HepG2 (cell line): ENCODE results near the gene SHCBP1L. TPM values are rescaled to one million over a fixed set of nuclear protein-coding genes. Genes with fewer than 3 reads are reported as not detected.

Source experiments
- ATAC-seq: fragments of 200-7000 bp; cut with Tn5 transposase; 3 replicates; pipeline ENCODE4 v1.9.1; 2020; ENCODE audit warnings: mild to moderate bottlenecking, moderate library complexity
- BruUV-seq: library from RNA; stranded (reverse); fragments of 400-500 nt; replicated peaks from 2 replicates; lab custom pipeline; 2021; lab: Mats Ljungman, UMichigan
- CTCF ChIA-PET: fragments of 300-600 bp; formaldehyde crosslinking; extraction: SDS; loops from one replicate; lab custom pipeline; 2021; ENCODE audit warnings: low total read pairs, inconsistent platforms, low intra/inter-chr PET ratio; lab: Yijun Ruan, JAX
- POLR2A ChIA-PET: fragments of 350-600 bp; sonication (Branson Sonifier 250); formaldehyde crosslinking; loops from one replicate; lab custom pipeline; 2020; ENCODE audit warnings: antibody characterized with exemption, inconsistent platforms; lab: Yijun Ruan, JAX
- DNase-seq: peaks from one replicate; pipeline ENCODE4 v3.0.0-alpha.2; 2015; ENCODE audit warnings: low spot score
- FAIRE-seq: peaks from 3 replicates; lab custom pipeline; 2011; peaks lifted over from hg19 to GRCh38; lab: Jason Lieb, UNC
- H2AFZ ChIP-seq: one replicate; pipeline ENCODE4 v1.6.1; 2011; ENCODE audit warnings: low read length, inconsistent platforms
- H3K27ac ChIP-seq: fragments of 300-600 bp; 3 replicates; pipeline ENCODE4 v1.8.0; 2011; ENCODE audit warnings: mixed run types, mild to moderate bottlenecking, mixed read lengths, low read length, inconsistent platforms; ENCODE audit not compliant: insufficient read depth; ENCODE audit errors: extremely low read length
- H3K27me3 ChIP-seq, 2 experiments: fragments of 200-600 bp in 1 of 2; 2 replicates in 1 of 2; 3 replicates in 1 of 2; pipeline versions ENCODE4 v1.6.0 to v1.8.0; 2011; ENCODE audit warnings: low read length in 2 of 2, mild to moderate bottlenecking in 2 of 2, moderate library complexity in 2 of 2, inconsistent platforms in 1 of 2; ENCODE audit not compliant: insufficient read depth in 2 of 2, control insufficient read depth in 1 of 2
- H3K36me3 ChIP-seq, 2 experiments: fragments of 200-600 bp in 1 of 2; replicated peaks in 1 of 2; 2 replicates in 1 of 2; 3 replicates in 1 of 2; pipeline versions ENCODE4 v1.5.1 to v1.8.0; 2011; ENCODE audit warnings: low read length in 2 of 2, inconsistent platforms in 1 of 2; ENCODE audit not compliant: insufficient read depth in 2 of 2, control insufficient read depth in 1 of 2
- H3K4me1 ChIP-seq: 2 replicates; pipeline ENCODE4 v1.5.1; 2012; ENCODE audit warnings: low read length, inconsistent platforms; ENCODE audit not compliant: insufficient read depth
- H3K4me2 ChIP-seq: 2 replicates; pipeline ENCODE4 v1.6.0; 2011; ENCODE audit warnings: low read depth, low read length, inconsistent platforms
- H3K4me3 ChIP-seq, 3 experiments: fragments of 200-600 bp in 1 of 3; sonication (generic), shearing (Covaris generic) in 1 of 3; replicated peaks in 1 of 3; 2 replicates each; pipeline ENCODE4 v1.5.1; 2011 to 2016; ENCODE audit warnings: low read length in 3 of 3, inconsistent platforms in 2 of 3, low read depth in 2 of 3, mild to moderate bottlenecking in 2 of 3, control low read depth in 1 of 3, mixed read lengths in 1 of 3; ENCODE audit not compliant: insufficient read depth in 1 of 3
- H3K79me2 ChIP-seq: one replicate; pipeline ENCODE4 v1.6.1; 2011; ENCODE audit warnings: low read length, inconsistent platforms; ENCODE audit not compliant: insufficient read depth
- H3K9ac ChIP-seq: 2 replicates; pipeline ENCODE4 v1.6.0; 2011; ENCODE audit warnings: mild to moderate bottlenecking, low read depth, low read length, inconsistent platforms; ENCODE audit not compliant: insufficient read depth
- H3K9me3 ChIP-seq: 2 replicates; pipeline ENCODE4 v1.5.1; 2012; ENCODE audit warnings: mild to moderate bottlenecking, low read length
- H4K20me1 ChIP-seq: 2 replicates; pipeline ENCODE4 v1.6.0; 2011; ENCODE audit warnings: inconsistent platforms, mild to moderate bottlenecking, low read length, moderate library complexity; ENCODE audit not compliant: insufficient read depth
- MED1 ChIP-seq: sonication (generic); formaldehyde crosslinking; IDR thresholded peaks from 2 replicates; pipeline ENCODE4 v1.4.0; 2020; ENCODE audit warnings: missing genetic modification reagents
- ZBTB10 ChIP-seq: sonication (generic); formaldehyde crosslinking; IDR thresholded peaks from 2 replicates; pipeline ENCODE4 v1.4.0; 2020; ENCODE audit warnings: missing genetic modification reagents, borderline replicate concordance
- ZFP1 ChIP-seq: IDR thresholded peaks from 2 replicates; pipeline ENCODE4 v1.6.1; 2016
- ZNF263 ChIP-seq: sonication (generic); formaldehyde crosslinking; IDR thresholded peaks from 2 replicates; pipeline ENCODE4 v1.4.0; 2020; ENCODE audit warnings: missing genetic modification reagents
- ZNF724P ChIP-seq: sonication (generic); formaldehyde crosslinking; IDR thresholded peaks from 2 replicates; pipeline ENCODE4 v1.8.0; 2022; ENCODE audit warnings: missing genetic modification reagents, borderline replicate concordance
- WGBS: methylation state at CpG from one replicate; pipeline ENCODE4 v1.1.6; 2017; ENCODE audit warnings: low lambda C conversion rate; 5-methylcytosine and 5-hydroxymethylcytosine counted together
- in situ Hi-C: cut with HindIII; loops from 2 replicates; pipeline ENCODE4 v1.10.0; 2017; ENCODE audit warnings: low pct_unique_long_range_greater_than_20kb; ENCODE audit not compliant: extremely low pct_ligation_motif_present
- intact Hi-C: fragments of 100-400 bp; cut with micrococcal nuclease; formaldehyde crosslinking; loops from one replicate; pipeline ENCODE4 v1.10.0; 2022; ENCODE audit not compliant: unreplicated experiment
- polyA plus RNA-seq, 8 experiments: library from polyadenylated mRNA; depleted of rRNA in 3 of 8; stranded (reverse) in 7 of 8; unstranded in 1 of 8; fragments of >200 nt; fragmentation: Illumina TruSeq in 4 of 8; extraction: Trizol in 4 of 8; gene quantifications; 2 replicates each; pipeline versions ENCODE4 v1.2.1 to v1.2.3, GENCODE V29; 2011 to 2016; ENCODE audit warnings: low read depth in 4 of 8, missing spikeins in 1 of 8, mixed read lengths in 1 of 8; ENCODE audit not compliant: insufficient read depth in 1 of 8
- total RNA-seq, 5 experiments: library from RNA; depleted of rRNA; stranded (reverse); fragments of >200 nt; fragmentation: Illumina TruSeq; extraction: Trizol; gene quantifications; 2 replicates each; pipeline ENCODE4 v1.2.3, GENCODE V29; 2016; ENCODE audit warnings: low read depth in 1 of 5
- TF ChIP-seq, protein P1 (sequence below): sonication (generic); formaldehyde crosslinking; IDR thresholded peaks from 2 replicates; pipeline ENCODE4 v1.5.0; 2020; ENCODE audit warnings: mild to moderate bottlenecking, missing genetic modification reagents, borderline replicate concordance

Gene SHCBP1L
- total and polyA plus RNA-seq, 2 of the 13 experiments (the other 11 are each of a cell fraction or from before 2014, with no cell fraction given), result not detected

- TF ChIP-seq ZBTB10 (CRISPR knock-in tag), result no peak
- TF ChIP-seq, protein P1, sequence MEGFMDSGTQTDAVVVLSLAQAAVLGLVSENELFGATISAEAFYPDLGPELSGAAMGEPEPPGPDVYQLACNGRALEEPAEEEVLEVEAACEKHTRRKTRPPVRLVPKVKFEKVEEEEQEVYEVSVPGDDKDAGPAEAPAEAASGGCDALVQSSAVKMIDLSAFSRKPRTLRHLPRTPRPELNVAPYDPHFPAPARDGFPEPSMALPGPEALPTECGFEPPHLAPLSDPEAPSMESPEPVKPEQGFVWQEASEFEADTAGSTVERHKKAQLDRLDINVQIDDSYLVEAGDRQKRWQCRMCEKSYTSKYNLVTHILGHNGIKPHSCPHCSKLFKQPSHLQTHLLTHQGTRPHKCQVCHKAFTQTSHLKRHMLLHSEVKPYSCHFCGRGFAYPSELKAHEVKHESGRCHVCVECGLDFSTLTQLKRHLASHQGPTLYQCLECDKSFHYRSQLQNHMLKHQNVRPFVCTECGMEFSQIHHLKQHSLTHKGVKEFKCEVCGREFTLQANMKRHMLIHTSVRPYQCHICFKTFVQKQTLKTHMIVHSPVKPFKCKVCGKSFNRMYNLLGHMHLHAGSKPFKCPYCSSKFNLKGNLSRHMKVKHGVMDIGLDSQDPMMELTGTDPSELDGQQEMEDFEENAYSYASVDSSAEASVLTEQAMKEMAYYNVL (CRISPR knock-in tag), result no peak
These were observed 12.9 kb upstream of the SHCBP1L start (continued) for GRCh38 chr1:182965861-182966260.

DNA sequence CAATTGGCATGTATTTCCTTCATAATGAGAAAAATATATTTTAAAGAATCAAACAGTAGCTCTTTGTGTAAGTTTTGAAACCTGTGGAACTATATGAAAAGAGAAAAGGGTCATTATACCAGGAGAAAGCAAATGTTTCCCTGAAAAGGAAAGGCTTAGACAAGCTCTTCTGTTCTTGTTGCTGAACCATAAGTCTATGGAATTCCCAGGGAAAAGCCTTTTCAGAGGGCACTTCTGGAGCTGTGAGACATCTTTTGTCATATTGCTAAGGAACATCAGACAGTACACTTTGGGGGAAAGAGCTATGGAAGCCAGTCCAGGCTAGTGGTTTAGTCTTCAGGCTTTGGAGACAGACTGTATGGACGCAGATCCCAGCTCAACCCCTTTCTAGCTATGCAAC lies 12.1 kb upstream of the SHCBP1L start:
- Histone ChIP-seq H4K20me1 (no peaks in the 10 kb centered on the region), H3K9me3 (no peaks in the 10 kb centered on the region), H3K79me2 (no peaks in the 10 kb centered on the region), H3K4me1 (peaks cover 19% of the 10 kb centered on the region), H2AFZ (no peak overlapping the region), H3K9ac (no peak overlapping the region), H3K36me3 (no peaks in the 10 kb centered on the region), H3K27me3 (no peaks in the 10 kb centered on the region), H3K4me3 (no peak overlapping the region), H3K4me2 (no peak overlapping the region), H3K27ac (no peak overlapping the region)
- in situ Hi-C loops (loop anchor here (10.0 kb wide), 1 partner anchor 150 kb away; no protein-coding TSS in a partner anchor), intact Hi-C loops (no loop called here)
- FAIRE-seq (no peak), ATAC-seq (no peak), DNase-seq (no peak)
- no peak for TF ChIP-seq ZNF263 (CRISPR knock-in tag)
- no peak for TF ChIP-seq ZFP1 (CRISPR knock-in tag)
- no peak for TF ChIP-seq MED1 (CRISPR knock-in tag)
- TF ChIP-seq ZNF724P, result no peak
- no TSS peak for BruUV-seq
- 77% methylated on average over 1 of the region's 1 CpG for WGBS
- ChIA-PET CTCF (no interaction called here), POLR2A (interaction anchor here (1.3 kb wide), 1 partner anchor 270 kb away, joined by 3 read pairs; no protein-coding TSS in a partner anchor)
